ENCODE measurements around the gene UTF1.

The UTF1 gene

DNA sequence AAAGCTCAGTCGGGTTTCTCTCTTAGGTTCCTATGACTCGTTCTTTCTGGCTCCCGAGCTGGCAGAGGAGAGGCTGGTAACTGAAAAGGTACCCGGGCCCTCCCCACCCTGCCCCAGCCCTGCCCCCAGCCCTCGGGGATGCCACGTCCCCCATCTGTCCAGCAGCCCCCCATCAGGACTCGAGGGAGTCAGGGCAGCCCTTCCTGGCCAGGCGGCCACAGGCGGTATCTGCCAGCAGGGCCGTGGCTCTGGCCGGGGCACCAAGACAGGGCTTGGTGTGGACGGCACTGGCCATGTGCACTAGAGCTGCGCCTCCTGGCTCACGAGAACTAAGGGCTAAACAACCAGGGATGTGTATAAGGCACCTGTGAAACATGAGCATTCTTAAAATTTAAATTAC lies 40.3 kb upstream of the UTF1 start:
- no peak overlapping the region for H3K4me3 ChIP-seq (ENCODE audit: low read depth, low read length)
- no peak for DNase-seq (ENCODE audit: low read depth)
- TF ChIP-seq, protein P1, sequence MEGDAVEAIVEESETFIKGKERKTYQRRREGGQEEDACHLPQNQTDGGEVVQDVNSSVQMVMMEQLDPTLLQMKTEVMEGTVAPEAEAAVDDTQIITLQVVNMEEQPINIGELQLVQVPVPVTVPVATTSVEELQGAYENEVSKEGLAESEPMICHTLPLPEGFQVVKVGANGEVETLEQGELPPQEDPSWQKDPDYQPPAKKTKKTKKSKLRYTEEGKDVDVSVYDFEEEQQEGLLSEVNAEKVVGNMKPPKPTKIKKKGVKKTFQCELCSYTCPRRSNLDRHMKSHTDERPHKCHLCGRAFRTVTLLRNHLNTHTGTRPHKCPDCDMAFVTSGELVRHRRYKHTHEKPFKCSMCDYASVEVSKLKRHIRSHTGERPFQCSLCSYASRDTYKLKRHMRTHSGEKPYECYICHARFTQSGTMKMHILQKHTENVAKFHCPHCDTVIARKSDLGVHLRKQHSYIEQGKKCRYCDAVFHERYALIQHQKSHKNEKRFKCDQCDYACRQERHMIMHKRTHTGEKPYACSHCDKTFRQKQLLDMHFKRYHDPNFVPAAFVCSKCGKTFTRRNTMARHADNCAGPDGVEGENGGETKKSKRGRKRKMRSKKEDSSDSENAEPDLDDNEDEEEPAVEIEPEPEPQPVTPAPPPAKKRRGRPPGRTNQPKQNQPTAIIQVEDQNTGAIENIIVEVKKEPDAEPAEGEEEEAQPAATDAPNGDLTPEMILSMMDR (IDR thresholded peaks at IDR 0.05; ENCODE audit: insufficient read depth, low read depth, low read length, missing control alignments): no peak

DNA sequence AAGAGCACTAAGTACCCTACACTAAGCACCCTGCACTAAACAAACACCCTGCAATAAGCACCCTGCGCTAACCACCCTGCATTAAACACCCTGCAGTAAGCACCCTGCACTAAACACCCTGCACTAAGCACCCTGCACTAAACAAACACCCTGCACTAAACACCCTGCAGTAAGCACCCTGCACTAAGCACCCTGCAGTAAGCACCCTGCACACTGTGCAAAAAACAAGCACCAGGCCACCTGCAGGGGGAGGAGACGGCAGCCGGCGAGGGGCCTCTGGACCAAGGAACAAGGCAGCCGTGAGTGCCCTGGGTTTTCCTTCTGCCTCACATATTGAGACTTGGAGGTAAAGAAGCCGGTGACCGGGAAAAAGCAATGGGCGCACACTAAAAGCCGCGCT lies 39.8 kb upstream of the UTF1 start:
- no peak for DNase-seq (ENCODE audit: low read depth)
- no peak overlapping the region for H3K4me3 ChIP-seq (ENCODE audit: low read depth, low read length)
- TF ChIP-seq, protein P1 (IDR thresholded peaks at IDR 0.05; ENCODE audit: insufficient read depth, low read depth, low read length, missing control alignments): no peak

DNA sequence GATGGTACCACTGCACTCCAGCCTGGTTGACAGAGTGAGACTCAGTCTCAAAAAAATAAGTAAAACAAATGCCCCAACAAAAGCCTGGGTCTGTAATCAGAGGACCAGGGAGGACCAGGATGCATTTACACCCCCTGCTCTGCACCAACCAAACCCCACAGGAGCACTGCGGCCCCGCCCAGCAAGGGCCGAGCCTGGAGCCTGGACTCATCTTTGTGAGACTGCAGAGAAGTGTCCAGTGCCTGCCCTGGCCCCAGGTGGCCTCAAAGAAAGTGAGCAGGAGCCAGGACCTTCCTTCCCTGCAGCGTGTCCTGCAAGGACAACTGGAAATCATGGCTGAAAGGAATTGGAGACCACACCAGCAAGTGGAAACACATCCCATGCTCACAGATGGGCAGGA lies 38.4 kb upstream of the UTF1 start:
- no peak overlapping the region for H3K4me3 ChIP-seq (ENCODE audit: low read depth, low read length)
- no peak for DNase-seq (ENCODE audit: low read depth)
- TF ChIP-seq, protein P1 (IDR thresholded peaks at IDR 0.05; ENCODE audit: insufficient read depth, low read depth, low read length, missing control alignments): no peak

DNA sequence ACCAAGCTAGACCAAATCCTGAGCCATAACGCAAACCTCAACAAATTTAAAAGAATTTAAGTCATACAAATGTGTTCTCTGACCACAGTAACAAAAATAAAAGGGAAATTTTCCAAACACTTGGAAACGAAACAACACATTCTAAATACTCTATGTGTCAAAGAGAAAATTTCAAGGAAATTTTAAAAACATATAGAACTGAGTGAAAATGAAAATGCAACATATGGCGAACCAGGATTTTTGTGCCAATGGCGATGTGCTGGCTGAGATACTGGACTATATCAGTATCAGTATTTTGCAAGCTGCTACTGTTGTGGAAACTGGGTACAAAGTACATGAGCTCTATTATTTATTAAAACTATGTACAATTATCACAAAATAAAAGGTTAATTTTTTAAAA lies 35.9 kb upstream of the UTF1 start:
- H3K4me3 ChIP-seq (ENCODE audit: low read depth, low read length): no peak overlapping the region
- no peak for DNase-seq (ENCODE audit: low read depth)
- TF ChIP-seq, protein P1 (IDR thresholded peaks at IDR 0.05; ENCODE audit: insufficient read depth, low read depth, low read length, missing control alignments): no peak

DNA sequence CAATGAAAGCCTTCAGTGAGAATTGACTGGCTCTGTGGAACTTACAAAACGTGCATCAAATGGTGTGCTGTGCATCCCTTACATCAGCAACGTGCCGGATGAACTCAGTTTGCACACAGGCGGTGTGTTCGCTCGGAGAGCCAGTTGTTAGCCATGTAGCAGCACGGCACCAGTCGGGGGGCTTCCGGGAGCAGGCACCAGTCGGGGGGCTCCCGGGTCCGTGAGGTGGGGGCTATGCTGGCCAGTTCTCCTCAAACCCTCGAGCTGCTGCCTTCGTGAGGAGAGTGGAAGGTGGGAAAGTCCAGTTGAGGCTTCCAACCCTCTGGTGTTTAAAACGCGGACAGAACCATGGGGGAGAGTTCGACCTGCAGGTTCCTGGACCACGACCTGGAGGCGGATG lies 34.9 kb upstream of the UTF1 start:
- TF ChIP-seq, protein P1 (IDR thresholded peaks at IDR 0.05; ENCODE audit: insufficient read depth, low read depth, low read length, missing control alignments): no peak
- H3K4me3 ChIP-seq (ENCODE audit: low read depth, low read length): no peak overlapping the region
- no peak for DNase-seq (ENCODE audit: low read depth)

DNA sequence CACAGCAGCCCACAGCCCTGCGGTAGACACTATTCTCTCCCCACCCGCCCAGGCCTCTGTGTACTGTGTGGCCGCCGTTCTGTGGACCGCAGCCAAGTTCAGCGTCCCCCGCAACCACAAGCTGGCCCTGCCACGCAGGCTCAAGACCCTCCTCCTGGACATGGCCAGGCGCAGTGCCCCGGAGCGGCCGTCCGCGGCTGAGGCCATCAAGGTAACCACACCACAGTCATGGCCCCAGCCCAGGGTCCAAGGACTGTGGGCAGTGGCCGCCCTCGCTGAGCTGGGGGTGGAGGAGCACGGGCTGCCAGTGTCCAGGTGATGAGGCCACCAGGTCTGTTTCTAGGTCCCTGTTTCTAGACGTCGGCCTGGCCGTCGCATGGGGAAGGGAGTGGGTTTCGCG lies 34.4 kb upstream of the UTF1 start:
- TF ChIP-seq, protein P1 (IDR thresholded peaks at IDR 0.05; ENCODE audit: insufficient read depth, low read depth, low read length, missing control alignments): no peak
- no peak overlapping the region for H3K4me3 ChIP-seq (ENCODE audit: low read depth, low read length)
- no peak for DNase-seq (ENCODE audit: low read depth)

DNA sequence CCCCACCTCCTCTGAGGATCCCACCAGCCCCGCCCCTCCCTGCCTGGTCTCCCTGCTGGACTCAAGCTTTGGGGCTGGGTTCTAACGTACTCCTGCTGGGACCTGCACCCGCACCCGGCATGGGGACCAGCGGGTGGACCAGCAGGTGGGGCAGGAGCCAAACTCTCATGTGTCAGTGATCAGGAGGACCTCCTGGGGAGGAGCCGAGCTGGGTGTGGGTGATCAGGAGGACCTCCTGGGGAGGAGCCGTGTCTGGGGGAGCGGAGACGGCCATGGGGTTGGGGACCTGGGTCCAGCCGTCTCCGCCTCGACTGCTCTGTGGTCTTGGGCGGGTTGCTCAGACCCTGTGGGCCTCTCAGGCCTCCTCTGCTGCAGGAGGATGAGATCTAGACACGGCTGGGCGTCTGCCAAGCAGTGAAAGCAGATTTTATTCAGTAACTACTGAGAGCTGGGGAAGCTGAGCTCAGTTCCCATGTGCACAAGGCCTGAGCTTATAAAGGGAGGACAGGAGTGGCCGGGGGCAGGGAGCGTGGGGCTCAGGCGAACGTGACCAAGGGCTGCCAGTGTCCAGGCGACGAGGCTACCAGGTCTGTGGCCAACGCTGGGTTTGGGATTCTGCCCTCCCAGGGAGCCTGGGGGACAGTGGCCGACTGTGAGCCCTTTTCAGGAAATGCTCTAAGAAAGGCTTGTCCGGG lies 33.6 kb upstream of the UTF1 start:
- TF ChIP-seq, protein P1 (IDR thresholded peaks at IDR 0.05; ENCODE audit: insufficient read depth, low read depth, low read length, missing control alignments): no peak
- DNase-seq (ENCODE audit: low read depth): no peak
- H3K4me3 ChIP-seq (ENCODE audit: low read depth, low read length): no peak overlapping the region
